Spinal cord (tissue), 10 donors: Measurements from ENCODE around the gene ZNF24. TPM values are rescaled to one million over a fixed set of nuclear protein-coding genes. Genes with fewer than 3 reads are reported as not detected.
A peak's percentile ranks its signal among the peaks of the same experiment; 100 is the strongest.

ENCODE experiments used
- DNase-seq, 6 donors: peaks; one replicate each; pipeline versions ENCODE4 v3.0.0 to v3.0.0-alpha.2; 2013 to 2015; ENCODE audit warnings: low spot score in 6 of 6, low read depth in 4 of 6
- H3K27ac ChIP-seq: one replicate; pipeline ENCODE4 v1.5.1; 2013; ENCODE audit warnings: low read depth, low read length, control low read depth
- H3K27me3 ChIP-seq: one replicate; pipeline ENCODE4 v1.6.1; 2013; ENCODE audit warnings: low read length; ENCODE audit not compliant: control insufficient read depth, insufficient read depth
- H3K36me3 ChIP-seq: one replicate; pipeline ENCODE4 v1.6.1; 2013; ENCODE audit warnings: low read length; ENCODE audit not compliant: control insufficient read depth, insufficient read depth
- H3K4me1 ChIP-seq: one replicate; pipeline ENCODE4 v1.6.1; 2013; ENCODE audit warnings: low read length; ENCODE audit not compliant: control insufficient read depth, insufficient read depth
- H3K4me3 ChIP-seq: one replicate; pipeline ENCODE4 v1.5.1; 2013; ENCODE audit warnings: low read depth, low read length, control low read depth
- H3K9me3 ChIP-seq: one replicate; pipeline ENCODE4 v1.6.1; 2013; ENCODE audit warnings: low read length; ENCODE audit not compliant: control insufficient read depth, insufficient read depth
- WGBS: methylation state at CpG from one replicate; pipeline ENCODE4 v1.1.5; 2013; ENCODE audit warnings: missing lambda C conversion rate; ENCODE audit not compliant: insufficient coverage; 5-methylcytosine and 5-hydroxymethylcytosine counted together
- polyA plus RNA-seq, 2 donors: library from polyadenylated mRNA; unstranded; fragments of 120-200 nt; gene quantifications; one replicate each; pipeline ENCODE4 v1.2.1, GENCODE V29; 2013; ENCODE audit not compliant: insufficient read length in 2 of 2
- total RNA-seq, 2 donors: library from RNA; depleted of rRNA in 1 of 2; stranded (reverse); fragments of 120-200 nt in 1 of 2; fragments of >200 nt in 1 of 2; gene quantifications; one replicate each; pipeline versions ENCODE4 v1.2.3 to v1.2.4, GENCODE V29; 2013 to 2014
- donor health status: healthy.

ZNF24 gene
- total and polyA plus RNA-seq, 4 donors: 48.0 to 103 (median 65.1) TPM

DNA sequence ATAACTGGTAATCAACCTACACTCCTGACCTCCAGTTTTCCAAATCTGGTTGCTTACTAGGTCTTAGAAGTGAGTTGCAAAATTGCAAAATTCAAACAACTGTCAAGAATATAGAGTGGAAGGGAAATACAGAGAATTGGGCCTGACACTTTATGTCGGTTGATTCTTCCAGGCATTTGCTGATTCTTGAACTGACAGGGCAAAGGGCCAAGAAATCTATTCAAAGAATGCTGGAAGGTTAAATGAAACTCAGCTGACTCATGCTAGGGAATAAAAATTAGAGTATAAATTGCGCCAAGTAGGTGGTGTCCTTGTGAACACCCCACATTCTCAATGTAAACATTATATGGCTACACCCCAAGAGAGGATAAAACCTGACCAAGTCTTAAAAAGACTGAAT, 32.7 kb downstream of the ZNF24 start:
- DNase-seq: peak in 1 of 6 donors; percentile 19
- no peaks in the 10 kb centered on the region for H3K27me3 ChIP-seq
- H3K4me3 ChIP-seq: no peak overlapping the region
- H3K36me3 ChIP-seq: peaks cover 7% of the 10 kb centered on the region
- 33% methylated on average over 1 of the region's 2 CpGs for WGBS
- H3K27ac ChIP-seq: no peak overlapping the region
- peaks cover 18% of the 10 kb centered on the region for H3K9me3 ChIP-seq
- no peaks in the 10 kb centered on the region for H3K4me1 ChIP-seq

DNA sequence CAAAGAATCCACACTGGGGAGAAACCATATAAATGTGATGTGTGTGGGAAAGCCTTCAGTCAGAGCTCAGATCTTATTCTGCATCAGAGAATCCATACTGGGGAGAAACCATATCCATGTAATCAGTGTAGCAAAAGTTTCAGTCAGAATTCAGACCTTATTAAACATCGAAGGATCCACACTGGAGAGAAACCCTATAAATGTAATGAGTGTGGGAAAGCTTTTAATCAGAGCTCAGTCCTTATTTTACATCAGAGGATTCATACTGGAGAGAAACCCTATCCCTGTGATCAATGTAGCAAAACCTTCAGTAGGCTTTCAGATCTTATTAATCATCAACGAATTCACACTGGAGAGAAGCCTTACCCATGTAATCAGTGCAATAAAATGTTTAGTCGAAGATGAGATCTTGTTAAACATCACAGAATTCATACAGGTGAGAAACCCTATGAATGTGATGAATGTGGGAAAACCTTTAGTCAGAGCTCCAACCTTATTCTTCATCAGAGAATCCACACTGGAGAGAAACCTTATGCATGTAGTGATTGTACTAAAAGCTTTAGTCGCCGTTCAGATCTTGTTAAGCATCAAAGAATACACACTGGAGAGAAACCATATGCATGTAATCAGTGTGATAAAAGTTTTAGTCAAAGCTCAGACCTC, 37.5 kb downstream of the ZNF24 start:
- Histone ChIP-seq H3K27me3 (no peaks in the 10 kb centered on the region), H3K27ac (no peak overlapping the region), H3K36me3 (peaks cover 11% of the 10 kb centered on the region), H3K9me3 (peaks cover 41% of the 10 kb centered on the region), H3K4me1 (no peaks in the 10 kb centered on the region), H3K4me3 (no peak overlapping the region)
- WGBS: no CpG with 5 or more reads among the region's 5 CpGs
- no peak for DNase-seq

DNA sequence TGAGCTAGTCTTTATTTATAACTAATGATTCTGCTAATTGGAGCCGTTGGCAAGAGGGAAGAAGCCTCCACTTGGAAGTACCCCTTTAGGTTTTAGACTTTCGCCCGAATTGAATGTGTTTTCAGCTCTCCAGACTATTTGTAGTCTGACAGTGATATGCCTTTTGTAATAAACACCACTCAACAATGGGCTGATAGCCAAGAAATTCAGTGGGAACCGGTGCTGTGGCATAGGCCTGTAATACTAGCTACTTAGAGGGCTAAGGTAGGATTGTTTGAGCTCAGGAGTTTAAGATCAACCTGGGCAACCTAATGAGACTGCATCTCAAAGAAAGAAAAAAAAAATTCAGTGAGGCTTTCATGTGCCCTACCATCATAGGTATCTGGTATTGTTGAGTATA, 40.6 kb downstream of the ZNF24 start:
- Histone ChIP-seq H3K36me3 (peaks cover 11% of the 10 kb centered on the region), H3K4me3 (no peak overlapping the region), H3K9me3 (peaks cover 41% of the 10 kb centered on the region), H3K27me3 (no peaks in the 10 kb centered on the region), H3K27ac (no peak overlapping the region), H3K4me1 (no peaks in the 10 kb centered on the region)
- no peak for DNase-seq
- WGBS: 100% methylated on average over 1 of the region's 4 CpGs

DNA sequence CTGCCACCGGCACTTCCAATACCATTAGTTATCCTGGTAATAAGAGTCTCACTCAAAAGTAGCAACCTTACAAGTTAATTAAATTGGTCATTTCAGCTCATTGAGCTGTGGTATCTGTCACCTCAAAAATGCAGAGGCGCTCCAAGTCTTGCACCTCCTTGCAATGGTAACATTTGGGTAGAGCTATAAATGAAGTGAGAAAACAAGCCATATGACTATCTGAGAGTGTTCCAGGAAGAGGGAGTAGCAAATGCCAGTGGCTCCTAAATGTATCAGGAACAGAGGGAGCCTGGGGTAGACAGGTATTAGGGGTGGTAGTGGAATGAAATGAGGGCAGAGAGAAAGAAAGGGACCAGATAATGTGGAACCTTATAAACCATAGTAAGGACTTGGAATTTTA, 48.2 kb downstream of the ZNF24 start:
- Histone ChIP-seq H3K27ac (no peak overlapping the region), H3K9me3 (no peaks in the 10 kb centered on the region), H3K4me3 (no peak overlapping the region), H3K27me3 (no peaks in the 10 kb centered on the region), H3K36me3 (no peaks in the 10 kb centered on the region), H3K4me1 (peaks cover under 1% of the 10 kb centered on the region)
- 100% methylated on average over 1 of the region's 2 CpGs for WGBS
- DNase-seq: peak in 1 of 6 donors; percentile 40

DNA sequence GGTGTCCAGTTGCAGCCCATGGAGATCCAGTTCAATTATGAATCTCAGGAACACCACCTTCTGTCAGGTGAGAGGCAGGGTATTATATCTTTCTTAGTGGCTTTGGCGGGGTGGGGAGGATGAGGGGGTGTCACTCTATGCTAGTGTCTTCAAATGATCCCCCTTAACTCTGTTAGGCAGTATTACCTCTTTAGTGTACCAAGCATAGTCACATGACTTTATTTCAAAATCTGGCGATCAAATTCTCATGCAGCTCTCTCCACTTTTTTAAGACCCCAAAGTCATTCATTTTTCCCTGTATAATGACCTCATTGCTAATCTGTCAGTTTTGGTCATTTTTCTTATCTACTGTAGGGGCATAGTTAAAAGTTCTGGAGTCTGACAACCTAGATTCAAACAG, 53.1 kb downstream of the ZNF24 start:
- H3K4me3 ChIP-seq: peak overlapping the region; percentile 95
- no peak overlapping the region for H3K27ac ChIP-seq
- DNase-seq: no peak
- H3K36me3 ChIP-seq: no peaks in the 10 kb centered on the region
- peaks cover 10% of the 10 kb centered on the region for H3K4me1 ChIP-seq
- H3K9me3 ChIP-seq: no peaks in the 10 kb centered on the region
- no peaks in the 10 kb centered on the region for H3K27me3 ChIP-seq
- WGBS: no CpG with 5 or more reads among the region's 2 CpGs

DNA sequence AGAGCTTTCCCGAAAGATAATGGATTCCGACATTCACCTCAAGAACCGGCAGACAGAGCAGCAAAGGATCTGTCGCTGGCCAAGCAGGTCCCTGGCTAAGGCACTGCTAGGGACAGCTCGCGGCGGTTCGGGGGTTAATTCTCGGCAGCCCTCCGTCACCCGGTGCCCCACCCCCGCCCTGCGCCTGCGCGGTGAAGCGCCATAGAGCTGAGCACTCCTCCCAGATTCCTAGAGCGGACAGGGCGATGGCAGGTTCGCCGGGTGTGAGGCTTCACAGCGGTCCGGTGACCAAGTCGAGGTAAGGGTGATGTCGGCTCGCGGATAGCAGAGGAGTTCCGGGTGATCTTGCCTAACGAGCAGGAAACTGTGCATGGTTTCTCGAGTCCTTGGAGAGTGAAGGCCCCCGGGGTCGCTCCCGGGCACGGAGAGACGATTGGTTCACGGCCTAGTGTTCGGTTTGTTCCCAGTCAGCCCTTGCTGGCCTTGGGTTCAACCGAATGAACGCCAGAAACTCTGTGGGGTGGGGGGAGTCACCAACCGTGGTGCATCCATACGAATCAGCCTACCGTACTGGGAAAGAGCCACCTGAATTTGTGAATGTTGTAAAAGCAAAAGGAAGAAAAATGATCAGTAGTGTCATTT, 54.0 kb downstream of the ZNF24 start, which contains the start of gene ZSCAN30:
Gene ZSCAN30 (minus strand): TSS at position 136 of the 642 bp plus-strand sequence. CDS start 25,877 bp downstream, outside the sequence.
- H3K4me3 ChIP-seq: peak within 1 kb of the TSS; percentile 95
- H3K4me1 ChIP-seq: peaks cover 10% of the 10 kb centered on the region
- H3K27me3 ChIP-seq: no peaks in the 10 kb centered on the region
- DNase-seq: peak; percentile 89 to 99 (median 94)
- H3K36me3 ChIP-seq: no peaks in the 10 kb centered on the region
- under 1% methylated on average over 37 of the region's 41 CpGs for WGBS
- H3K27ac ChIP-seq: peak within 1 kb of the TSS; percentile 87
- no peaks in the 10 kb centered on the region for H3K9me3 ChIP-seq

DNA sequence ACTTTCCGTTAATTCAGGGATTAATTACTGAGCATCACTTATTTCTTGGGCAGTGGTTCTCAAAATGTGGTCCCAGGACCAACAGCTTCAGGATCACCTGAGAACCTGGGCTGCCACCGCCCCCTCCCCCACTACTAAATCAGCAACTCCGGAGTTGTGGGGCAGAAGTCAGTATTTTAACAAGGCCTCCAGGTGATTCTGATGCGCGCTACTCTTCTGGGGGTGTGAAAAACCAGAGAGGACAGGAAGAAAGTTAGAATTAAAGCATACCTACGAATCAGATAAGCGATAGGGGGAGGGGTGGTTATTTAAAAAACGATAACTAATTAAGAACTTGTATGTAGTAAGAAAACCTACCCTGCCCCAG, 54.5 kb downstream of the ZNF24 start:
- peak overlapping the region; percentile 95 for H3K4me3 ChIP-seq
- H3K9me3 ChIP-seq: no peaks in the 10 kb centered on the region
- H3K4me1 ChIP-seq: peaks cover 10% of the 10 kb centered on the region
- H3K27ac ChIP-seq: peak overlapping the region; percentile 87
- DNase-seq: peak in 1 of 6 donors; percentile 6
- H3K27me3 ChIP-seq: no peaks in the 10 kb centered on the region
- WGBS: 0% methylated on average over 1 of the region's 8 CpGs
- peaks cover 2% of the 10 kb centered on the region for H3K36me3 ChIP-seq

DNA sequence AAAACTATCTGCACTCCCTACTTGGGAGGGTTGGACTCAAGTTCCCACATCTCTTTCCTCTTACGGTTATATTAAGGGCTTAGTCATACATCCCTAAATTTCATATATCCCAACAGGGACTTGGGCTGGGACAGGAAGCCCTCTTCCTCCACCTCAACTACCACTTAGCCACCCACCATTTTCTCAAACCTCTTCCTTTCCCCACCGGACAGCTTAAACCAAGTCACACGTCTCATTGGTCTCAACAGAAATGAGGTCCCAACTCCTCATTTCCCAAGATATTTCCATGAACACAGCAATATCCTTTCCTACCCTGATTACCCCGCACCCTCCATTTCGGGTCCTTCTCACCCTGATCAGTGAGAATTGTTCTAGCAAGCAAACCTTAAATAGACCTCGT, 54.9 kb downstream of the ZNF24 start:
- H3K9me3 ChIP-seq: no peaks in the 10 kb centered on the region
- no peak overlapping the region for H3K27ac ChIP-seq
- DNase-seq: peak in 1 of 6 donors; percentile 26
- peaks cover 6% of the 10 kb centered on the region for H3K36me3 ChIP-seq
- WGBS: 36% methylated on average over 6 of the region's 6 CpGs
- peak overlapping the region; percentile 95 for H3K4me3 ChIP-seq
- H3K27me3 ChIP-seq: no peaks in the 10 kb centered on the region
- peaks cover 10% of the 10 kb centered on the region for H3K4me1 ChIP-seq

DNA sequence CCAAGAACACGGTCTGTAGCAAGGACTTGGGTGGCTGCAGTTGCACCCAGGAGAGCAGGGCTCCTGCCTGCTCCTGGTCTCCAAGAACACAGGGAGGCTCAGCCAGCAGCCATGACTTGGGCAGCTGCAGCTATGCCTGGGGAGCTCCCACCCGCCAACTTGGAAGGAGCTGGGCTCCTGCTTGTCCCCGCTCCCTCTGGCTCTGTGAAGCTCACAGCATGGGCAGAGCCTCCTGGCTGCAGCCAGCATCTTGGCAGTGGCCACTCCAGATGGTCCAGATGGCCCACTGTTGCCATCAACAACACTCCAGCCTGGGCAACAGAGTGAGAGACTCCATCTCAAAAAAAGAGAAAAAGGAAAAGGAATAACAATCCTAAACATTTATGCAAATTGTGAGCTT, 59.4 kb downstream of the ZNF24 start:
- 92% methylated on average over 3 of the region's 3 CpGs for WGBS

More for the DNA sequence above, 59.4 kb downstream of the ZNF24 start:
- Histone ChIP-seq H3K36me3 (peaks cover 18% of the 10 kb centered on the region), H3K4me3 (no peak overlapping the region), H3K27me3 (no peaks in the 10 kb centered on the region), H3K27ac (no peak overlapping the region), H3K4me1 (peaks cover 6% of the 10 kb centered on the region), H3K9me3 (no peaks in the 10 kb centered on the region)
- DNase-seq: peak in 1 of 6 donors; percentile 36
